NT2/D1 (cell line): ENCODE results near the gene OR1B1.

Experiments used
- YY1 ChIP-seq: IDR thresholded peaks from 2 replicates; pipeline ENCODE4 v1.6.1; 2011; ENCODE audit not compliant: insufficient read length, insufficient read depth
- ZNF274 ChIP-seq: IDR thresholded peaks from 2 replicates; pipeline ENCODE4 v1.6.1; 2011; ENCODE audit warnings: mild to moderate bottlenecking, low read depth, low read length

GRCh38 chr9:122609804-122610203 lies 47.6 kb downstream of the OR1B1 start:
- TF ChIP-seq YY1 = no peak
- TF ChIP-seq ZNF274 = no peak
